ENCODE results near the gene C4orf50. TPM values are rescaled to one million over a fixed set of nuclear protein-coding genes. Genes with fewer than 3 reads are reported as not detected.

C4orf50 gene
- total and polyA plus RNA-seq, 8 donors: 0.01 to 0.10 (median 0.01) TPM; not detected in 1

DNA sequence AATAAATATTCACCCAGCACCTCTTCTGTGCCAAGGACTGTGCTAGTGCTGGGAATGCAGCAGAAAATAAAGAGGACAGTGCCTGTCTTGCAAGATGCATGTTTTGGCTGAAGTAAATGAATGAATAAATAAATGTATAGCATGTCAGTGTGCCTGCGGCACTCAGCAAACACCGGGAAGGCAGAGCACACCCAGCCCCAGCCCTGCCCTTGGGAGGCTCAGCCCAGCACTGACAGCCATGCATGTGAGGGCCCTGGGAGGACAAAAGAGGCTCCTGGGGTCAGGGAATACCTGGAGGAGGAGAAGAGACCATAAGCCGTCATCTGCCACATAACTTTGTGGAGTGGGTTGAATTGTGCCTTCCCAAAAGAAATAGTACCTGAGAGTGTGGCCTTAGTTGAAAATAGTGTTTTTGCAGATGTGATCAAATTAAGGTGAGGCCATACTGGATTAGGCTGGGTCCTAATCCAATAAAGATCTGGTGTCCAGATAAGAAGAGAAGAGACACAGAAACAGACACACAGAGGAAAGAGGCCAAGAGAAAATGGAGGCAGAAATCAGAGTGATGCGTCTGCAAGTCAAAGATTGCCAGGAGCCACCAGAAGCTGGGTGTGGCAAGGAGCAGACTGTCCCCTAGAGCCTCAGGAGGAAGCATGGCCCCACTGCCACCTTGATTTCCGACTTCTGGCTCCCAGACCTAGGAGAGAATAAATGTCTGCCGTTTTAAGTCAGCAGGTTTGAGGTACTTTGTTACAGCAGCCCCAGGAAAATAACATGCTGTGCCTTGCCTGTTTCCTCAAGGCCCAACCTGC is 16.3 kb downstream of the C4orf50 start:
- DNase-seq: no peak
- Histone ChIP-seq H3K27ac (no peak overlapping the region), H3K27me3 (peaks cover 0 to 42% of the 10 kb centered on the region in 2 donors), H3K9me3 (no peaks in the 10 kb centered on the region), H3K36me3 (no peaks in the 10 kb centered on the region), H3K4me3 (no peak overlapping the region), H3K4me1 (no peaks in the 10 kb centered on the region)
- TF ChIP-seq, protein P1, sequence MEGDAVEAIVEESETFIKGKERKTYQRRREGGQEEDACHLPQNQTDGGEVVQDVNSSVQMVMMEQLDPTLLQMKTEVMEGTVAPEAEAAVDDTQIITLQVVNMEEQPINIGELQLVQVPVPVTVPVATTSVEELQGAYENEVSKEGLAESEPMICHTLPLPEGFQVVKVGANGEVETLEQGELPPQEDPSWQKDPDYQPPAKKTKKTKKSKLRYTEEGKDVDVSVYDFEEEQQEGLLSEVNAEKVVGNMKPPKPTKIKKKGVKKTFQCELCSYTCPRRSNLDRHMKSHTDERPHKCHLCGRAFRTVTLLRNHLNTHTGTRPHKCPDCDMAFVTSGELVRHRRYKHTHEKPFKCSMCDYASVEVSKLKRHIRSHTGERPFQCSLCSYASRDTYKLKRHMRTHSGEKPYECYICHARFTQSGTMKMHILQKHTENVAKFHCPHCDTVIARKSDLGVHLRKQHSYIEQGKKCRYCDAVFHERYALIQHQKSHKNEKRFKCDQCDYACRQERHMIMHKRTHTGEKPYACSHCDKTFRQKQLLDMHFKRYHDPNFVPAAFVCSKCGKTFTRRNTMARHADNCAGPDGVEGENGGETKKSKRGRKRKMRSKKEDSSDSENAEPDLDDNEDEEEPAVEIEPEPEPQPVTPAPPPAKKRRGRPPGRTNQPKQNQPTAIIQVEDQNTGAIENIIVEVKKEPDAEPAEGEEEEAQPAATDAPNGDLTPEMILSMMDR (IDR thresholded peaks at IDR 0.05): no peak
- no peak for ATAC-seq
- intact Hi-C loops (cut with DNase I): no loop called here

DNA sequence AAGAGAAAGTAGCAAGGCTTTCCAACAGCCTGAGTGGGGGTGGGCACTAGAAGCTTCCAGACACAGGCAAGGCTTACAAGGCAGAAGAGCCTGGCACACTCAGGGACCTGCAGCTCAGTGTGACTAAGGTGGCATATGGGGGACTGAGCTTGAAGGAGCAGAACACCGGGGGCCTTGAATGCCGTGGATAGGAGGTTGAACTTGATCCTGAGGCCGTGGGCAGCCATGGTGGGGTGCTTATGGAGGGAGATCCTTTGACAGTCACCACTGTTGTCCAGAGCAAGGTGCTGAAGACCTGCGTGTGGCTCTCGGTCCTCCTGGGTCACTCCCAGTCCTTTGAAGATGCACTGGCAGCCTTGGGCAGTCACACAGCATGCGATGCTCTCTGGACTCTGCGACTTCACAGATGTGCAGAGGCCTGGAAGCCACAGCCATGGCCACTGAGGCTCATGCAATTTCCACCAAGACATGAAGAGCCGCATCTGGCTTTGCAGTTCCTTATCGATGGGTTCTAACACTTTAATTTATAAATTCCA is 18.3 kb downstream of the C4orf50 start:
- Histone ChIP-seq H3K27me3 (peaks cover 0 to 30% of the 10 kb centered on the region in 2 donors), H3K27ac (no peak overlapping the region), H3K4me3 (no peak overlapping the region), H3K36me3 (no peaks in the 10 kb centered on the region), H3K4me1 (no peaks in the 10 kb centered on the region), H3K9me3 (no peaks in the 10 kb centered on the region)
- no peak for DNase-seq
- intact Hi-C loops (cut with DNase I): no loop called here
- TF ChIP-seq, protein P1 (IDR thresholded peaks at IDR 0.05): no peak
- no peak for ATAC-seq

DNA sequence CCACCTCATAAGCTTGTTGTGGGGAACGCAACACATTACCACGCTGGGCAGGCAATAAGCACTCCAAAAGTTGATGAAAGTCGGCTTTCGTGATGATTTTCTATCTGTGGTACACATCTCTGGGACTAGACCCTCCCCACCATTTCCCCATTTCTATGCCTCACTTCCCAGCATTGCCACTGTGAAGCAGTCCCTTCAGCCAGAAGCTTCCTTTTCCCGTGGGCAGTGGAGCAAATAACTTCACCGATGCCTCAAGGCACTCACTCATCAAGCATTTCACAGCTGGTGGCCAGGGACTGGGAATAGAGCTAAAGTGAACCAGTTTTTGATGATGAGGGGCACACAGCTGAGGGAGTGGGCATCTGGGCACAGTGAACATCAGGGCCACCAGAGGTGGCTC is 18.9 kb downstream of the C4orf50 start:
- DNase-seq (no peak), ATAC-seq (no peak)
- Histone ChIP-seq H3K4me1 (no peaks in the 10 kb centered on the region), H3K9me3 (no peaks in the 10 kb centered on the region), H3K27me3 (peaks cover 0 to 33% of the 10 kb centered on the region in 2 donors), H3K27ac (no peak overlapping the region), H3K36me3 (no peaks in the 10 kb centered on the region), H3K4me3 (no peak overlapping the region)
- intact Hi-C loops (cut with DNase I): no loop called here
- TF ChIP-seq, protein P1 (IDR thresholded peaks at IDR 0.05): no peak

DNA sequence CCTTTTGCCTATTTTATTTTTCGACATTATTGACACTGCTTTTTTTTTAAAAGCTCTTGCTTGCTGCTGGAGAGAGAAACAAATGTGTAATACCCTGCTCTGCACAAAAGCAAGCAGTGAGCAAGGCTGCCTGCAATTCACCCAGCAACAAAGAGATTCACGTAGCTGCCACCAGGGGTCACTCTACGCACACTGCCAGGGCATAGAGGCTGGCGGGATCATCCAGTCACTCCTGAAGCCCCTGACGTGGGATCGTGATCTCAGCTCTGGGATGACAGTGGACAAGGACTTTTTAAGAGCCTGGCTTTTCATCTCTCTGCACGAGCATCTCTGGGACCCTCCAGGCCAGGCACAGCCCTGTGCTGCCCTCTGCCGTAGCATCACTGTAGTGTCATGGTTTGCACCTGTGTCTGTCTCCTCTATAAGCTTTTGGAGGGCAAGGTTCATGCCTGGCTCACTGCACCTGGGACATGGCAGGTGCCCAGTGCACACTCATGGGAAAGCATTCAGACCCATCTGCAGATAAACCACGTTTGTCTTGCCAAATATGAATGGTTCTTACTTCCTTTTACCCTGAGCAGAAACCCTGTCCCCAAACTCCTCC is 19.8 kb downstream of the C4orf50 start:
- TF ChIP-seq, protein P1 (IDR thresholded peaks at IDR 0.05): peak; percentile 80 to 91
- peaks cover 0 to 40% of the 10 kb centered on the region in 2 donors for H3K27me3 ChIP-seq
- DNase-seq (peak in 3 of 4 donors; percentile 45 to 78 (median 49)), ATAC-seq (peak; percentile 94)
- no peaks in the 10 kb centered on the region for H3K36me3 ChIP-seq
- H3K4me3 ChIP-seq: no peak overlapping the region
- no peaks in the 10 kb centered on the region for H3K9me3 ChIP-seq
- intact Hi-C loops (cut with DNase I): no loop called here
- H3K27ac ChIP-seq: no peak overlapping the region
- H3K4me1 ChIP-seq: no peaks in the 10 kb centered on the region

DNA sequence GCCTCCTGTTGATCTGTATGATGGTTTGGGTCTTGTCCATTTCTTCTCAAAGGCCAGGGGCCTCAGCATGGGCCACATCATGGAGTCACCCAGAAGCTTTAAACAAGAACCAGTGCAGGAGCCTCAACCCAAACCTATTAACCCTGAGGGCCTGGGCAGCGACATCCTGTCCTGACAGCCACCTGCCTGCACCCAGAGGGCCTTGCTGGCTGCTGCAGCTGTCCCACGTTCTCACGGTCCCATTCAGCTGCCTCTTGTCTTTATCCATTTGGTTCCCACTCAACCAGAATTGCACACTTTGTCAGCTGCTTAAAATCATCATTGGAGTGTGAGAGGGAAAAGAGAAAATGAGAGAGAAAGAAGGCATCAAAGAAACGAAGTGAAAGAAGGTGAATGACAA is 21.6 kb downstream of the C4orf50 start:
- intact Hi-C loops (cut with DNase I): no loop called here
- Histone ChIP-seq H3K4me1 (no peaks in the 10 kb centered on the region), H3K27me3 (peaks cover 0 to 56% of the 10 kb centered on the region in 2 donors), H3K36me3 (no peaks in the 10 kb centered on the region), H3K27ac (no peak overlapping the region), H3K9me3 (no peaks in the 10 kb centered on the region), H3K4me3 (no peak overlapping the region)
- TF ChIP-seq, protein P1 (IDR thresholded peaks at IDR 0.05): no peak
- no peak for DNase-seq
- no peak for ATAC-seq
